Left lung (tissue), 10 donors: ENCODE measurements around the gene PPP6R1. TPM values are rescaled to one million over a fixed set of nuclear protein-coding genes. Genes with fewer than 3 reads are reported as not detected.
A peak's percentile ranks its signal among the peaks of the same experiment; 100 is the strongest.
"Not testable (repeated sequence)": the region's sequence is repeated elsewhere in the genome, so short reads cannot be mapped to it uniquely, and the experiment has no call there.

Source experiments
- ATAC-seq: fragments of 200-7000 bp; cut with Tn5 transposase; one replicate; pipeline ENCODE4 v1.9.1; 2020; ENCODE audit warnings: moderate library complexity
- DNase-seq, 4 donors: peaks; one replicate each; pipeline ENCODE4 v3.0.0-alpha.2; 2013 to 2020
- H3K27ac ChIP-seq, 2 donors: fragments of 200-600 bp; sonication (generic) in 1 of 2; one replicate each; pipeline versions ENCODE4 v1.5.0 to v1.8.0; 2020 to 2021
- H3K27me3 ChIP-seq, 2 donors: fragments of 200-600 bp; sonication (generic) in 1 of 2; one replicate each; pipeline versions ENCODE4 v1.5.0 to v1.8.0; 2020 to 2021
- H3K36me3 ChIP-seq, 2 donors: fragments of 200-600 bp; sonication (generic) in 1 of 2; one replicate each; pipeline versions ENCODE4 v1.5.0 to v1.8.0; 2020 to 2021
- H3K4me1 ChIP-seq, 2 donors: fragments of 200-600 bp; one replicate each; pipeline ENCODE4 v1.8.0; 2021
- H3K4me3 ChIP-seq, 2 donors: fragments of 200-600 bp; sonication (generic) in 1 of 2; one replicate each; pipeline versions ENCODE4 v1.5.0 to v1.8.0; 2020 to 2021; ENCODE audit warnings: mild to moderate bottlenecking in 1 of 2
- H3K9me3 ChIP-seq, 2 donors: fragments of 200-600 bp; sonication (generic) in 1 of 2; one replicate each; pipeline versions ENCODE4 v1.5.0 to v1.8.0; 2020 to 2021
- CTCF ChIP-seq, 2 donors: fragments of 200-600 bp; sonication (generic) in 1 of 2; IDR thresholded peaks; one replicate each; pipeline versions ENCODE4 v1.5.0 to v1.8.0; 2021; ENCODE audit warnings: antibody characterized with exemption in 2 of 2
- intact Hi-C, 2 donors: fragments of 100-400 bp; cut with DNase I; formaldehyde crosslinking; loops; one replicate each; pipeline versions ENCODE4 v1.11.2 to v1.14.2; 2022
- polyA plus RNA-seq, 6 donors: library from polyadenylated mRNA; unstranded; fragments of 120-200 nt; gene quantifications; one replicate each; pipeline ENCODE4 v1.2.1, GENCODE V29; 2013; ENCODE audit not compliant: insufficient read length in 6 of 6
- total RNA-seq, 2 donors: library from RNA; stranded (reverse); fragmentation: NEBNext Ultra II Directional; extraction: Animal tissue kit (Norgen Biotek cat#: 25700); gene quantifications; one replicate each; pipeline ENCODE4 v1.2.1, GENCODE V29; 2021
- donor health status: DM: no; HTN: yes; CAD: no.
- donor health status: DM: no; HTN: no; CAD: no.

The PPP6R1 gene
- total and polyA plus RNA-seq, 8 donors: 33.4 to 81.8 (median 41.8) TPM

GRCh38 chr19:55206664-55207500, 51.9 kb downstream of the PPP6R1 start:
- H3K4me3 ChIP-seq: no peak overlapping the region
- H3K9me3 ChIP-seq: no peaks in the 10 kb centered on the region
- ATAC-seq (peak; percentile 96), DNase-seq (peak in 3 of 4 donors; percentile 47 to 91 (median 85))
- peaks cover 6 to 16% of the 10 kb centered on the region in 2 donors for H3K4me1 ChIP-seq
- no peak for TF ChIP-seq CTCF (IDR thresholded peaks at IDR 0.05)
- peaks cover 0 to 58% of the 10 kb centered on the region in 2 donors for H3K27me3 ChIP-seq
- H3K27ac ChIP-seq: no peak overlapping the region
- no peaks in the 10 kb centered on the region for H3K36me3 ChIP-seq
- intact Hi-C loops: no loop called here

GRCh38 chr19:55202199-55202598, 56.6 kb downstream of the PPP6R1 start:
- H3K27ac ChIP-seq, H3K36me3 ChIP-seq, ATAC-seq: not testable (repeated sequence)

GRCh38 chr19:55199620-55200204, 59.1 kb downstream of the PPP6R1 start:
- no peak for ATAC-seq
- Histone ChIP-seq H3K9me3 (no peaks in the 10 kb centered on the region), H3K27ac (no peak overlapping the region), H3K36me3 (no peaks in the 10 kb centered on the region), H3K27me3 (peaks cover 0 to 72% of the 10 kb centered on the region in 2 donors), H3K4me3 (no peak overlapping the region), H3K4me1 (no peaks in the 10 kb centered on the region)
- intact Hi-C loops: no loop called here
- DNase-seq: no peak
- no peak for TF ChIP-seq CTCF (IDR thresholded peaks at IDR 0.05)

More at GRCh38 chr19:55202199-55202598, 56.6 kb downstream of the PPP6R1 start:
- intact Hi-C loops, H3K9me3 ChIP-seq, H3K4me1 ChIP-seq, DNase-seq, H3K4me3 ChIP-seq: not testable (repeated sequence)
- H3K27me3 ChIP-seq: peaks cover 0 to 86% of the 10 kb centered on the region in 2 donors

- H3K36me3 ChIP-seq: no peaks in the 10 kb centered on the region
- ATAC-seq: no peak
Observed at GRCh38 chr19:55198651-55199050, 60.2 kb downstream of the PPP6R1 start.

GRCh38 chr19:55197528-55197927, 61.3 kb downstream of the PPP6R1 start:
- TF ChIP-seq CTCF (IDR thresholded peaks at IDR 0.05): no peak
- ATAC-seq (no peak), DNase-seq (no peak)
- Histone ChIP-seq H3K27ac (no peak overlapping the region), H3K4me3 (no peak overlapping the region), H3K36me3 (no peaks in the 10 kb centered on the region), H3K9me3 (no peaks in the 10 kb centered on the region), H3K4me1 (no peaks in the 10 kb centered on the region), H3K27me3 (peaks cover 0 to 78% of the 10 kb centered on the region in 2 donors)
- intact Hi-C loops: no loop called here

More at GRCh38 chr19:55198651-55199050, 60.2 kb downstream of the PPP6R1 start:
- TF ChIP-seq CTCF (IDR thresholded peaks at IDR 0.05): no peak
- H3K4me3 ChIP-seq: no peak overlapping the region
- H3K4me1 ChIP-seq: no peaks in the 10 kb centered on the region
- no peaks in the 10 kb centered on the region for H3K9me3 ChIP-seq
- peaks cover 0 to 69% of the 10 kb centered on the region in 2 donors for H3K27me3 ChIP-seq
- no peak for DNase-seq
- no peak overlapping the region for H3K27ac ChIP-seq
- intact Hi-C loops: no loop called here
